ENCODE measurements around the gene EFHC1. TPM values are rescaled to one million over a fixed set of nuclear protein-coding genes. Genes with fewer than 3 reads are reported as not detected.

Gene EFHC1
- total and polyA plus RNA-seq, 2 of the 13 experiments (the other 11 are each of a cell fraction or from before 2014, with no cell fraction given) = 23.4 to 29.5 TPM

- TF ChIP-seq ZNF687 (CRISPR knock-in tag; IDR thresholded peaks at IDR 0.05) (peak; percentile 87), ZNF614 (CRISPR knock-in tag; IDR thresholded peaks at IDR 0.05; ENCODE audit: borderline replicate concordance) (0 out of 2 replicates have a peak, but pooled peaks have one; percentile 24), ZNF639 (CRISPR knock-in tag; conservative IDR thresholded peaks at IDR 0.05) (no peak), POLR2AphosphoS2 (IDR thresholded peaks at IDR 0.05; ENCODE audit: low read depth, low read length) (no peak), ZNF605 (CRISPR knock-in tag; IDR thresholded peaks at IDR 0.05) (peak; percentile 26; the same call in 1 of the 2 replicates), PCBP2 (optimal IDR thresholded peaks at IDR 0.05; ENCODE audit: low read depth, low read length, poor library complexity, severe bottlenecking) (no peak), LBX2 (CRISPR knock-in tag; IDR thresholded peaks at IDR 0.05; ENCODE audit: borderline replicate concordance) (no peak), MAFF (IDR thresholded peaks at IDR 0.05; ENCODE audit: low read depth, low read length) (no peak), ZNF776 (CRISPR knock-in tag; IDR thresholded peaks at IDR 0.05) (no peak), LRRFIP1 (CRISPR knock-in tag; conservative IDR thresholded peaks at IDR 0.05) (no peak), ZFP36L2 (CRISPR knock-in tag; IDR thresholded peaks at IDR 0.05) (no peak), ZNF766 (CRISPR knock-in tag; IDR thresholded peaks at IDR 0.05; ENCODE audit: borderline replicate concordance) (no peak), ATAD3A (CRISPR knock-in tag; IDR thresholded peaks at IDR 0.05) (no peak), ZNF652 (CRISPR knock-in tag; IDR thresholded peaks at IDR 0.05; ENCODE audit: borderline replicate concordance, low read depth) (0 out of 2 replicates have a peak, but pooled peaks have one; percentile 27), RELA (CRISPR knock-in tag; IDR thresholded peaks at IDR 0.05) (no peak), RNF219 (CRISPR knock-in tag; IDR thresholded peaks at IDR 0.05) (no peak)
Observed at GRCh38 chr6:52547647-52548352, 127.7 kb downstream of the EFHC1 start (continued).
